NCI-H345 treated with DMSO at 0.1 percent for 48 hours (cell line): Measurements from ENCODE around the gene LRRC8E.
"Not testable (repeated sequence)": the region's sequence is repeated elsewhere in the genome, so short reads cannot be mapped to it uniquely, and the experiment has no call there.

ENCODE experiments used
- DNase-seq: peaks from one replicate; lab custom pipeline; 2025; ENCODE audit not compliant: unreplicated experiment; lab: John Stamatoyannopoulos, UW

LRRC8E gene

DNA sequence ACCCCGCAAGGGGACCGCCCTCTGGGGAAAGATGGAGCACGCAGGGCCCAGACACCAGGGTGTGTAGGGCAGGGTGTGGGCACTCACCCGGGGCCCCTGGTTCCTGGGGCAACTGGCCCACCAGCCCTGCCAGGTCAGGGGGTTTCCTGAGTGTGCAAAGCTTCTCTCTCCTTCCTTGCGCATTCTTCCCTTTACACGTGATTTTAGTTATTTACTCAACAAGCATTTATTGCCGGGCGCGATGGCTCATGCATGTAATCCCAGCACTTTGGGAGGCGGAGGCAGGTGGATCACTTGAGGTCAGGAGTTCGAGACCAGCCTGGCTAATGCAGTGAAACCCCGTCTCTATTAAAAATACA is 34.6 kb upstream of the LRRC8E start:
- no peak for DNase-seq

GRCh38 chr19:7855426-7856108 is 32.7 kb upstream of the LRRC8E start:
- no peak for DNase-seq

- DNase-seq, result no peak
These were observed 32.2 kb upstream of the LRRC8E start for GRCh38 chr19:7856109-7856591.

DNA sequence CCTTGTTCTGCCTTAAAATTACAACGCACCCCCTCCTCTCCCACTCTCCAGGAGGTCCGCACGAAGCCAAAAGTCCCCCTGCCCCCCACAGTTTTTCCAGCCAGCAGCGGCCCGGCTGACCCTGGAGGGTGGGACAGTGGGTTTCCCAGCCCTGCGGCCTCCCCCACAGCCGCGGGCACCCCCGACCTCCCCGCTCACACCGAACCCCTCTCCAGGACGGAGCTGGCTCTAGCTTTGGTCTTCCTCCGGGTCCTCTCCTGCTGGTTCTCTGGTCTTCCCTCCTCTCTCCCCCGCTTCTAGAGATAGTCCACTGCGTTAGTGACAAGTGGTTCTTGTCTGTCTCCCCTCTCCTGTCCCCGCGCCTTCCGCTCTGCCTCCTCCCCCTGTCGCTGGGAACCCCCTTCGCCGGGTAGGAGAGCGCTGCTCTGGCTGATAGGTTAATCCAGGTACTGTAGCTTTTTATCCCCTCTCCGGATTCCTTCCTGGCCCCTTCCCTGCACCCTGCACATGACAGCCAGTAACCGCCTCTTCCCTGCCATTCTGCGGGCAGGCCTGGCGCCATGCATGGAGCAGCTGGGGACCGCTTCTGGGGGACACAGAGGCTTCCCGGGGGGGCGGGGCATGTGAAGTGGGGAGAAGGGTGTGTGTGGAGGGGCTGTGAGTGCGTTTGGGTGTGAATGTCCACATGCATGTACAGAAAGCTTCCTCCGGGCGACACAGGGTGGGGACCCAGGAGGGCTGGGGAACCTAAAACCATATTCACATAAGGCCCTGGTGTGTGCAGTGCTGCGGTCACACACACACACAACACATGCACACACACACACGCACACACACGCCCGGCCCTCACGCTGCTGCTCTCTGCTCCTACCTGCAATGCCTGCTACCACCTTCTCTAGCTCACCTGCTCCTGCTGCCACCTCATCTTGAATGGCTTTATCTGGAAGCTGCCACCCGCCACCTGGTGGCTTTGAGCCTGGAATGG is 31.3 kb upstream of the LRRC8E start:
- DNase-seq, result no peak

DNA sequence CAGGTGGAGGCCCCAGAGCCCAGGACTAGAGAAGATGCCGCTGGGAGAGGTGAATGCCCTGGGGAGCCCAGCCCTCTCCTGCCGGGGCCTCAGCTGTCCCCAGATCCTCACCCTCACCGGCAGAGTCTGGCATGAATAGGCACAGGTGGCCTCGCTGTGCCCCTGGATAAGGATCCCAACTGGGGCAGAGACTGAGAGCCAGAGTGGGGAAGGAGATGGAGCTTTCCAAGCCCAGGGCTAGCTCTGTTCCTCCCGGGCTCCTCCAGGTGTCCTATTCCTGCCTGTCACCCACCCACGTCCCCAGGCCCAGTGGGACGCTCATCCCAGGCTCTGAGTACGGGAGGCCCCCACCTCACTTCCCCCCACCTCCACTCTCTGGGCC is 30.6 kb upstream of the LRRC8E start:
- no peak for DNase-seq

DNA sequence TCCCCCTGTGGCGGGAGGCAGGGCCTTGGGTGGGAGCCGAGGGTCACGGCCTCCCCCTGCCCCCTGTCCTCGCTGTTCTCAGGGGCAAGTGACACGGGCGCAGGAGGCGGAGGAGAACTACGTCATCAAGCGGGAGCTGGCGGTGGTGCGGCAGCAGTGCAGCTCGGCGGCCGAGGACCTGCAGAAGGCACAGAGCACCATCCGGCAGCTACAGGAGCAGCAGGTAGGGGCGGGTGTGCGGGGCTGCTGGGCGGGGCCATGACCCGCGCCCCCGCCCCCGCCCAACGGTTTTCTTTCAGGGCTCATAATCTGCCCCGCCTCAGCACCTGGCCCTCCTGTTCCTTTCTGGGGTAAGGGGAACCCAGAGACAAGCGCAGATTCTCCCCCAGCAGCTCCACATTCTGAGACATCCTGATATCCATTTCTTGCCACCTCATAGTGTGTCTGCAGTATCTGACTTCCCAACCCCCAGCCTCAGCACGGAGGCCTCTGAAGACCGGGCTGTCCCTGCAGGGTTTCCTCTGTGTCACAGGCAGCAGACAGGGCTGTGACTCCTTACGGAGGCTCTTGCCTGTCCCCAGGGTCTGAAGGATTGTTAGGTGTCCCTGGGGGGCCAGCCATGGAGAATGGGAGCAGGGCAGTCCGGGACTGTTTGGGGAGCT is 30.1 kb upstream of the LRRC8E start:
- DNase-seq, result no peak

DNA sequence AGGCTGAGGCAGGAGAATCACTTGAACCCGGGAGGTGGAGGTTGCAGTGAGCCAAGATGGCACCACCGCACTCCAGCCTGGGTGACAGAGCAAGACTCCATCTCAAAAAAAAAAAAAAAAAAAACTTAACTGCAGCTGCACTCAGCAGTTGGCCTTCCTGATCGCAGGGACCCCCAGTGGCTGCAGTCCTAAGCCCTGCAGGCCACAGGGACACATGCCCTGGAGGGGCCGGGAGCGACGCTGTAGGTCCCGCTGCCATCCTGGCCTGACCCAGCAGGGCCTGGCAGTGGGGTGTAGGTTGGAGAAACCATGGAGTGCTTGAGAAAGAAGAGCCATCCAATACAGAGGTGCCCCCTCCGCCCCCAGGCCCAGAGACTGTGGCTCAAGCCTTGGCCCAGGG is 29.2 kb upstream of the LRRC8E start:
- DNase-seq, result not testable (repeated sequence)

DNA sequence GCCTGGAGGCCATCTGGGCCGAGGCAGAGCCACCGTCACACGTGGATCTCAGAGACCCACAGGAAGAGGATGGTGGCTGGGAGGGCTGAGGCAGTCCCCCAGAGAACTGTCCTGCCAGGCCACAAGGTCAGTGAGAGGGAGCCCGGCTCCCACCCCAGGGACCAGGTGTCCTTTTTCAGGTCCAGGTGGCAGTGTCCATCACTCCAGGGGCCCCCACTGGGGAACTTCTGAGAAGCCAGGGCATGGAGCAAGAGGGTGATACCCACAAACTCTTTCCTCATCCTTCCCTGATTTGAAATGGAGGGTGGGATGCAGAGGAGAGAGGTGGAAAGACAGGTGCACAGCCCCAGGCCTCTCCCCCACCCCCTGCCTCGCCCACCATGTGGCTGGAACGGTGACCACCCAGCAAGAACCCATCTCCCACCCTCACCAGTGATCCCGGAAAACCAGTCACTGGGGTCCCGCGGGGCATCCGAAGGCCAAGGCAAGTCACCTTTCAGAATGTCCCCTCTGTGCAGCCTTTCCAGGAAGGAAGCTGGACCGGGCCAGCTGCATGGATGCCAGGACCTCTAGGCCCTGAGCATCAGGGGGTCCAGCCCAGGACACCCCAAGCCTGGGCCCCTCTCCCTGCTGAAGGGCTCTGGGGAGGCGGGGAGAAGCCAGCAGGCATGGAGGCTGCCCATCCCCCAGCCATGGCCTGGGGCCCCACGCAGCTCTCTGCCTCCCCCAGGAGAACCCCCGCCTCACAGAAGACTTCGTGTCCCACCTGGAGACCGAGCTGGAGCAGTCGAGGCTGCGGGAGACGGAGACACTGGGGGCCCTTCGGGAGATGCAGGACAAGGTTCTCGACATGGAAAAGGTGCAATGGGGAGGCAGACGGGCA is 28.2 kb upstream of the LRRC8E start:
- no peak for DNase-seq

GRCh38 chr19:7860714-7861618 is 27.3 kb upstream of the LRRC8E start:
- DNase-seq, result no peak

- no peak for DNase-seq
These were observed 26.5 kb upstream of the LRRC8E start for GRCh38 chr19:7861619-7862412.

DNA sequence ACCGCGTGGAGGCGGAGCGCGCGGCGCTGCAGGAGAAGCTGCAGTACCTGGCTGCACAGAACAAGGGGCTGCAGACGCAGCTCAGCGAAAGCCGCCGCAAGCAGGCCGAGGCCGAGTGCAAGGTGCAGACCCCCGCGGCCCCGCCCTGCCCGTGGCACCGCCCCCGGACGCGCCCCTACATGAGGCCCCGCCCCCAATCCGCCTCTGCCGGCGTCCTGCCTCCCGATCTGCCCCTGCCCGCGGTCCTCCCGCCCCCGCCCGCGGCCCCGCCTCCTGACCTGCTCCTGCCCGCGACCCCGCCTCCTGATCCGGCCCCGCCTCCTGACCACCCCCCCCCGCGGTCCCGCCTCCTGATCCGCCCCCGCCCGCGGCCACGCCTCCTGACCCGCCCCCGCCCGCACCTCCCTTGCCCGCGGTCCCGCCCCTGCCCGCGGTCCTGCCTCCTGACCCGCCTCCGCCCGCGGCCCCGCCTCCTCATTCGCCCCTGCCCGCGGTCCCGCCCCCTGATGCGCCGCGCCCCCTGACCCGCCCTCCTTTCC is 25.8 kb upstream of the LRRC8E start:
- no peak for DNase-seq

DNA sequence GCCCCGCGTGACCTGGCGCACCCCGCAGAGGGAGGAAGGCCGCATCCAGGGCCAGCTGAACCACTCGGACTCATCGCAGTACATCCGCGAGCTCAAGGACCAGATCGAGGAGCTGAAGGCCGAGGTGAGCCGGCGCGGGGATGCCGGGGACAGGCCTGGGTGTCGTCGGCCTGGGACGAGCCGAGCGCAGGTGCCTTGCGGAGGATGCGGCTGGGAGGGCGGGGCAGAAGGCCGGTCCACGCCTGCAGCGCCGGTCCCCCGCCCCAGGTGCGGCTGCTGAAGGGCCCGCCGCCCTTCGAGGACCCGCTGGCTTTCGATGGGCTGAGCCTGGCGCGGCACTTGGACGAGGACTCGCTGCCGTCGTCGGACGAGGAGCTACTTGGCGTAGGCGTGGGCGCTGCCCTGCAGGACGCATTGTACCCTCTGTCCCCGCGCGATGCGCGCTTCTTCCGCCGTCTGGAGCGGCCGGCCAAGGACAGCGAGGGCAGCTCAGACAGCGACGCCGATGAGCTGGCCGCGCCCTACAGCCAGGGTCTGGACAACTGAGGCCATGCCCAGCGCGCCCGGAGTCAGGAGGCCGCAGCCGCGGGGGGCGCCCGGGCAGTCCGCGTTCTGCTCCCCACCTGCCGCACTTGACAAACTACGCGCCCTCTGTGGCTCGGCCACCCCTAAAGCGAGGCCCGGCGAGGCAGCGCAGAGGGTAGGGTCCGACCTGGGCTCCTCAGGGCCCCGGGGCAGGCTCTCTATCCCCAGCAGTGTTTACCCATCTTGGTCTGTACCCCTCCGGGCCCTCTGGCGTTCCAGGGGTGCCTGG is 24.9 kb upstream of the LRRC8E start:
- DNase-seq, result no peak

DNA sequence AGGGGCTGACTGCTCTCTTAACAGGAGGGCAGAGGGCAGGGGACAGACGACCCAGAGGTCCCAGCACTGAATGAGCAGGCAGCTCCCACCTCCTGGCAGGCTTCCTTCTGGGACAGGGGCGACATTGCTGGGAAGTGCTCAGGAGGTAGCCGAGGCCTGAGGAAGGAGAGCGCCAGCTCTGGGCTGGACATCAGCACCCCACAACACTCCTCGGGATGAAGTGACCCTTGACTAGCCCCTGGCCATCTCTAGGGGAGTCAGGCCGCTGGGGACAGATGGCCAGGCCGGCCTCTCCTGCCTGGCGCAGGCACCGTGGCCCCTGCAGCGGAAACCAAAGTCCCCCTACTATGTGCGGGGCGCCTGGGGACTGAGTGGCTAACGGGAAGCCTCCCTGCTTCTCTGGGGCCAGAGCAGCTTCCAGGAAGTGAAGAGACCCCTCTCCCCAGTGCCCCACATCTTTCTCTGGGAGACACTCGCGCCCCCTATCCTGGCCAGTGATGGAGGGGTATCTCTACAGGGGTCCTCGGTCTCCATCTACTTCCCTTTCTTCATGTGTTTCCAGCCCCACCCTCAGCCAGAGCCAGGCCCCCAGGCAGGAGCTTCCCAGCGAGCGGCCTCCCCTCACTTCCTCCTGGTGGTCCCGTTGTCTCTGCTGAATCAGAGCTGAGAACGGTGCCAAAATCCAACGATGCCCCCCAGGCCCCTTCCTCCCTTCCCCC is 24.2 kb upstream of the LRRC8E start:
- no peak for DNase-seq

DNA sequence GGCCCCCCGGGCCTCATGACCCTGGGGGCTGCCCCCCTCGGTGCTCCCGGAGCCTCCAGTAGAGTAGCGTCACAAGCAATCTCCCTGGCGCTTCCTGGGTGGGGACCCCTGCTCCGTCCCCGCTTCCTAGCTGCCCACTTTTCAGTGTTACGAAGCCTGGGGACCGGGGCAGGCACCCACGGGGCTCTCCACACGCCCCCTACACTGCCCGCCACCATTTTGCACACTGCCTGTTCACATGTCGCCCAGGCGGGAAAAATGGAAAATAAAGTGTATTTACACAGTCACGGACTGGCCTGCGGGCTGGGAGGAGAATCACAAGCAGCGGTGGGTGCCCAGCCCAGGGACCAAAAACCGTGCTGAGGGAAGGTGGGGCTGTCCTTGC is 23.6 kb upstream of the LRRC8E start:
- no peak for DNase-seq

DNA sequence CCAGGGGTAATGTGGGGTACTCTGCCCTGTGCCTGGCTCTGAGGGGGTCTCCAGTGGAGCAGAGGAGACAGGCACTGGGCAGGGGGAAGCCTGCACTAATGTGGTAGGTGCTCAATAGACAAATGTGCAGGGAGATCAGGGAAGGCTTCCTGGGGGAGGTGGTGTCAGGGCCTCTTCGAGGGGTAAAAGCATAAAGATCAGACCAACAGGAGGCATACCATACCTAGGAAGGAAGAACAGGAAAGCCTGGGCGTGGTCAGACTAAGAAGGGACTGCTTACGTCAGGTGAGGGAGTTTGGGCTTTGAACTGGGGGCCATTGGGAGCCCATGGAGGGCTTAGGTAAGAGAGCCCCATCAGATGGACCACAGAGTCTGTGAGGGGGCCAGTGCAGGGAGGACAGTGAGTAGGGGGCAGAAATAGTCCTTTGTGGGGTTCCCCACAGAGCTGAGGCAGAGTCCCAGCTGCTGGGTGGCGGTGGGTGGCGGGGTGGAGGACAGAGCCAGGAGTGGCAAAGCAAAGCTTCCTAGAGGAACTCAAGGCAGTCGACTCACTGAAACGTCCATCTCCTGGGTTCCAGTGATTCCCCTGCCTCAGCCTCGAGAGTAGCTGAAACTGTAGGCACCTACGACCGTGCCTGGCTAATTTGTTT is 22.9 kb upstream of the LRRC8E start:
- no peak for DNase-seq

GRCh38 chr19:7866399-7867091 is 21.8 kb upstream of the LRRC8E start:
- no peak for DNase-seq
